ENCODE data around the gene FBXO41. TPM values are rescaled to one million over a fixed set of nuclear protein-coding genes. Genes with fewer than 3 reads are reported as not detected.

The FBXO41 gene
- total and polyA plus RNA-seq, 2 experiments from 2014 or later = 0.44 to 1.1 TPM

DNA sequence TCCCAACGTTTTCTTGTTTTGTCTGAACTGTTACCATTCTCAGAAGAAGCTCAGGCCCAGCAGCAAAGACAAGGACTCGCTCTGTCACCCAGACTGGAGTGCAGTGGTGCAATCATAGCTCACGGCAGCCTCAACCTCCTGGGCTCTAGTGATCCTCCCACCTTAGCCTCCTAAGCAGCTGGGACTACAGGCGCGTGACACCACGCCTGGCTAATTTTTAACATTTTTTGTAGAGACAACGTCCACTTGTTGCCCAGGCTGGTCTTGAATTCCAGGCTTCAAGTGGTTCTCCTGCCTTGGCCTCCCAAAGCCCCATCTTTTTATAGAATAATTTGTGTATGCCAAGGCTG lies 72.2 kb downstream of the FBXO41 start:
- TF ChIP-seq EZH2phosphoT487 (IDR thresholded peaks at IDR 0.05; ENCODE audit: insufficient read depth, low read depth) = no peak
- no peak for TF ChIP-seq EZH2 (IDR thresholded peaks at IDR 0.05; ENCODE audit: insufficient read depth, poor library complexity, severe bottlenecking)
- peak overlapping the region; percentile 6; the same call in 1 of the 2 replicates for H3K27ac ChIP-seq
- H3K4me1 ChIP-seq (ENCODE audit: insufficient read depth) = peaks cover 11% of the 10 kb centered on the region
- no peak overlapping the region for H3K9ac ChIP-seq
- H2AFZ ChIP-seq = peak overlapping the region; percentile 93; the same call in 1 of the 2 replicates
- no peaks in the 10 kb centered on the region for H4K20me1 ChIP-seq (ENCODE audit: insufficient read depth)
- H3K9me2 ChIP-seq (ENCODE audit: insufficient read depth) = no peaks in the 10 kb centered on the region
- WGBS, 2 experiments (ENCODE audit: low coverage in 1 of 2, low lambda C conversion rate in 2 of 2, missing lambda C conversion rate in 2 of 2) = 54 to 56% methylated on average over 7 of the region's 7 CpGs
- no peak overlapping the region for H3K4me3 ChIP-seq
- H3K36me3 ChIP-seq (ENCODE audit: low read depth) = no peaks in the 10 kb centered on the region
- H3K79me2 ChIP-seq (ENCODE audit: insufficient read depth) = peaks cover 28% of the 10 kb centered on the region
- H3K27me3 ChIP-seq (replicated peaks; ENCODE audit: insufficient read depth) = 0 out of 2 replicates have a peak, but pooled peaks cover 1% of the 10 kb centered on the region
- in situ Hi-C loops (cut with MboI) = no loop called here
- peaks cover 19% of the 10 kb centered on the region for H3F3A ChIP-seq (ENCODE audit: insufficient read depth)
- H3K4me2 ChIP-seq (ENCODE audit: unreplicated experiment) = no peak overlapping the region
- no peak for DNase-seq
- H3K9me3 ChIP-seq (ENCODE audit: low read depth) = no peaks in the 10 kb centered on the region

DNA sequence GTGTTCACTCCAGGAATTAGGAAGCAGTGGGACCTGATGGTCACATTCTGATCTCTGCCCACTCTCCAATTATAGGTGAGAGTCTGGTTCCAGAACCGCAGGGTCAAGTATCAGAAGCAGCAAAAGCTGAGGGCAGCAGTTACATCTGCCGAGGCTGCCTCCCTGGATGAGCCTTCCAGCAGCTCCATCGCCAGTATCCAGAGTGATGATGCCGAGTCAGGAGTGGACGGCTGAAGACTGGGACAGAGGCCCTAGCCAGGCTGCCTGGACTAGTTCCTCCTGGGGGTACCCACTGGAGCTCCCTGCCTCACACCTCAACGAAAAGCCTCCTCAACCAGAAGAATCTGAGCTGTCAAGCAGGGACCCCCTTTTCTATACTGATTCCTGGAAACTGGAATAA lies 73.6 kb downstream of the FBXO41 start:
- no peaks in the 10 kb centered on the region for H3K36me3 ChIP-seq (ENCODE audit: low read depth)
- H4K20me1 ChIP-seq (ENCODE audit: insufficient read depth) = no peaks in the 10 kb centered on the region
- in situ Hi-C loops (cut with MboI) = no loop called here
- no peak overlapping the region for H3K4me3 ChIP-seq
- H3K9me3 ChIP-seq (ENCODE audit: low read depth) = no peaks in the 10 kb centered on the region
- H3F3A ChIP-seq (ENCODE audit: insufficient read depth) = peaks cover 19% of the 10 kb centered on the region
- H3K27me3 ChIP-seq (replicated peaks; ENCODE audit: insufficient read depth) = 0 out of 2 replicates have a peak, but pooled peaks cover 9% of the 10 kb centered on the region
- H3K4me1 ChIP-seq (ENCODE audit: insufficient read depth) = peaks cover 9% of the 10 kb centered on the region
- no peak overlapping the region for H3K27ac ChIP-seq
- WGBS, 2 experiments (ENCODE audit: low coverage in 1 of 2, low lambda C conversion rate in 2 of 2, missing lambda C conversion rate in 2 of 2) = 71 to 72% methylated on average over 6 of the region's 6 CpGs
- H3K4me2 ChIP-seq (ENCODE audit: unreplicated experiment) = no peak overlapping the region
- peaks cover 14% of the 10 kb centered on the region for H3K79me2 ChIP-seq (ENCODE audit: insufficient read depth)
- H3K9ac ChIP-seq = no peak overlapping the region
- TF ChIP-seq EZH2 (IDR thresholded peaks at IDR 0.05; ENCODE audit: insufficient read depth, poor library complexity, severe bottlenecking) (no peak), EZH2phosphoT487 (IDR thresholded peaks at IDR 0.05; ENCODE audit: insufficient read depth, low read depth) (no peak)
- H3K9me2 ChIP-seq (ENCODE audit: insufficient read depth) = no peaks in the 10 kb centered on the region
- H2AFZ ChIP-seq = no peak overlapping the region
- DNase-seq = no peak

DNA sequence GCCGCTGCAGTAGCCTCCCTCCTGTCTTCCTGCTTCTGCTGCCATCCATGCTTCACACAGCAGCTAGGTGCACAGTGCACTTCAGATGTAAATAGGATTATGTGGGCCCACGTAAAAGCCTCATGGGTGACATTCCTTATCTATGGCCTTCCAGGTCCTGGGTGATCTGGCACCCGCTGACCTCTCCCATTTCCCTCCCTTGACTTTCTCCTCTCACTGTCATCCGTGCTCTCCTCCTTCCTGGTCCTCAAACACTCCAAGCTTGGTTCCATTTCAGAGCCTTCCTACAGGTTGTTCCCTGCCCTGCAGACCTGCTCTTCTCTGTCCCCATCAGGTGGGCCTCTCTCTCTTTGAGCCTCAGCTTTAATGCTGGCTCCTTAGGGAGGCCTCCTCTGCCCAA lies 74.3 kb downstream of the FBXO41 start:
- H2AFZ ChIP-seq = no peak overlapping the region
- in situ Hi-C loops (cut with MboI) = no loop called here
- H3K9me3 ChIP-seq (ENCODE audit: low read depth) = no peaks in the 10 kb centered on the region
- WGBS, 2 experiments (ENCODE audit: low coverage in 1 of 2, low lambda C conversion rate in 2 of 2, missing lambda C conversion rate in 2 of 2) = 72 to 75% methylated on average over 4 of the region's 4 CpGs
- H3K27ac ChIP-seq = no peak overlapping the region
- H3K4me3 ChIP-seq = no peak overlapping the region
- H3F3A ChIP-seq (ENCODE audit: insufficient read depth) = peaks cover 19% of the 10 kb centered on the region
- DNase-seq = no peak
- H4K20me1 ChIP-seq (ENCODE audit: insufficient read depth) = no peaks in the 10 kb centered on the region
- 0 out of 2 replicates have a peak, but pooled peaks cover 16% of the 10 kb centered on the region for H3K27me3 ChIP-seq (replicated peaks; ENCODE audit: insufficient read depth)
- H3K4me1 ChIP-seq (ENCODE audit: insufficient read depth) = peaks cover 2% of the 10 kb centered on the region
- peaks cover 7% of the 10 kb centered on the region for H3K79me2 ChIP-seq (ENCODE audit: insufficient read depth)
- H3K9ac ChIP-seq = no peak overlapping the region
- H3K4me2 ChIP-seq (ENCODE audit: unreplicated experiment) = no peak overlapping the region
- TF ChIP-seq EZH2 (IDR thresholded peaks at IDR 0.05; ENCODE audit: insufficient read depth, poor library complexity, severe bottlenecking) = no peak
- TF ChIP-seq EZH2phosphoT487 (IDR thresholded peaks at IDR 0.05; ENCODE audit: insufficient read depth, low read depth) = no peak
- H3K36me3 ChIP-seq (ENCODE audit: low read depth) = no peaks in the 10 kb centered on the region
- no peaks in the 10 kb centered on the region for H3K9me2 ChIP-seq (ENCODE audit: insufficient read depth)

DNA sequence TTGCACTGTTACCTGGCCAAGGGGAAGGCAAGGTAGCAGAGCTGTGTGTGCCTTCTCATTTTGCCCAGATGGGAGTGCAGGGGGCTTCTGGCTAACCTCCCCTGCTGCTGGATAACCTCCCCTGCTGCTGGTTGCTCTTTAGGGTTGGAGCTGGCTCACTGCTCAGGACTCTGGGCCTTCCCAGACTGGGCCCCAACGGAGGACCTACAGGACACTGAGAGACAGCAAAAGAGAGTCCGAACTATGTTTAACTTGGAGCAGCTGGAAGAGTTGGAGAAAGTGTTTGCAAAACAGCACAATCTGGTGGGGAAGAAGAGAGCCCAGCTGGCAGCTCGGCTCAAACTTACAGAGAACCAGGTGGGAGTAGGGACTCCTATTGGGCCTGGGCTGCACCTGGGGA lies 76.0 kb downstream of the FBXO41 start:
- no peaks in the 10 kb centered on the region for H3K36me3 ChIP-seq (ENCODE audit: low read depth)
- H3K4me1 ChIP-seq (ENCODE audit: insufficient read depth) = no peaks in the 10 kb centered on the region
- no peak overlapping the region for H2AFZ ChIP-seq
- 54 to 68% methylated on average over 3 of the region's 3 CpGs for WGBS, 2 experiments (ENCODE audit: low coverage in 1 of 2, low lambda C conversion rate in 2 of 2, missing lambda C conversion rate in 2 of 2)
- peaks cover 13% of the 10 kb centered on the region for H3F3A ChIP-seq (ENCODE audit: insufficient read depth)
- no peak for DNase-seq
- no peak overlapping the region for H3K9ac ChIP-seq
- H4K20me1 ChIP-seq (ENCODE audit: insufficient read depth) = no peaks in the 10 kb centered on the region
- TF ChIP-seq EZH2 (IDR thresholded peaks at IDR 0.05; ENCODE audit: insufficient read depth, poor library complexity, severe bottlenecking) = no peak
- TF ChIP-seq EZH2phosphoT487 (IDR thresholded peaks at IDR 0.05; ENCODE audit: insufficient read depth, low read depth) = no peak
- no peak overlapping the region for H3K27ac ChIP-seq
- H3K9me2 ChIP-seq (ENCODE audit: insufficient read depth) = no peaks in the 10 kb centered on the region
- in situ Hi-C loops (cut with MboI) = no loop called here
- H3K27me3 ChIP-seq (replicated peaks; ENCODE audit: insufficient read depth) = peaks cover 31% of the 10 kb centered on the region
- H3K79me2 ChIP-seq (ENCODE audit: insufficient read depth) = no peaks in the 10 kb centered on the region
- no peaks in the 10 kb centered on the region for H3K9me3 ChIP-seq (ENCODE audit: low read depth)
- no peak overlapping the region for H3K4me3 ChIP-seq
- H3K4me2 ChIP-seq (ENCODE audit: unreplicated experiment) = no peak overlapping the region

DNA sequence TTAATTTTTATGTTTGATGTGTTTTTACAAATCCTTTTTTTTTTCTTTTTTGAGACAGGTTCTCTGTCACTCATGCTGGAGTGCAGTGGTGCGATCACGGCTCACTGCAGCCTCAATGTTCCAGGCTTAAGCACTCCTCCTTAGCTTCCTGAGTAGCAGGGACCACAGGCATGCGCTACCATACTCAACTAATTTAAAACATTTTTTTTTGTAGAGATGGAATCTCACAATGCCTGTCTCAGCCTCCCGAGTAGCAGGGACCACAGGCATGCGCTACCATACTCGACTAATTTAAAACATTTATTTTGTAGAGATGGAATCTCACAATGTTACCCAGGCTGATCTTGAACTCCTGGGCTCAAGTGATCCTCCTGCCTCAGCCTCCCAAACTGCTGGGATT lies 78.7 kb downstream of the FBXO41 start:
- peaks cover 55% of the 10 kb centered on the region for H3K27me3 ChIP-seq (replicated peaks; ENCODE audit: insufficient read depth)
- no peak overlapping the region for H3K4me3 ChIP-seq
- H3K4me1 ChIP-seq (ENCODE audit: insufficient read depth) = no peaks in the 10 kb centered on the region
- WGBS, 2 experiments (ENCODE audit: low coverage in 1 of 2, low lambda C conversion rate in 2 of 2, missing lambda C conversion rate in 2 of 2) = 40 to 41% methylated on average over 6 of the region's 6 CpGs
- no peaks in the 10 kb centered on the region for H3K9me3 ChIP-seq (ENCODE audit: low read depth)
- no peak overlapping the region for H3K27ac ChIP-seq
- H3K9me2 ChIP-seq (ENCODE audit: insufficient read depth) = no peaks in the 10 kb centered on the region
- no peaks in the 10 kb centered on the region for H3F3A ChIP-seq (ENCODE audit: insufficient read depth)
- no peaks in the 10 kb centered on the region for H3K79me2 ChIP-seq (ENCODE audit: insufficient read depth)
- no peak overlapping the region for H2AFZ ChIP-seq
- no peaks in the 10 kb centered on the region for H3K36me3 ChIP-seq (ENCODE audit: low read depth)
- TF ChIP-seq EZH2phosphoT487 (IDR thresholded peaks at IDR 0.05; ENCODE audit: insufficient read depth, low read depth) = no peak
- in situ Hi-C loops (cut with MboI) = no loop called here
- no peak overlapping the region for H3K9ac ChIP-seq
- no peak overlapping the region for H3K4me2 ChIP-seq (ENCODE audit: unreplicated experiment)
- no peaks in the 10 kb centered on the region for H4K20me1 ChIP-seq (ENCODE audit: insufficient read depth)
- no peak for DNase-seq

Small RNA genes lying within 50 kb of the gene (small RNA-seq; reads per million reads assigned to genes)
- not detected for gene RNU6-111P (ENCODE audit: low read depth, low replicate concordance)

Other genes with a start within 250 kb of the FBXO41 start
- 16.4 and 17.1 TPM in 2 replicates for gene SFXN5, start 212.8 kb downstream of the FBXO41 start, total RNA-seq (2014; rRNA removed; shearing (Covaris generic))
- 7.3 and 10.0 TPM in 2 replicates for gene SFXN5, start 212.8 kb downstream of the FBXO41 start, polyA plus RNA-seq (2016; fragmentation: Nextera tagmentation; extraction: Ambion mirVana)
- 71.9 and 76.6 TPM in 2 replicates for gene RAB11FIP5, start 171.5 kb downstream of the FBXO41 start, total RNA-seq (2014; rRNA removed; shearing (Covaris generic))
- 34.4 and 35.0 TPM in 2 replicates for gene RAB11FIP5, start 171.5 kb downstream of the FBXO41 start, polyA plus RNA-seq (2016; fragmentation: Nextera tagmentation; extraction: Ambion mirVana)
- gene NOTO, start 81.9 kb downstream of the FBXO41 start, total RNA-seq (2014; rRNA removed; shearing (Covaris generic)) = not detected in 2 replicates
- gene NOTO, start 81.9 kb downstream of the FBXO41 start, polyA plus RNA-seq (2016; fragmentation: Nextera tagmentation; extraction: Ambion mirVana) = not detected in 2 replicates
- 20.1 and 33.0 TPM in 2 replicates for gene SMYD5, start 70.2 kb downstream of the FBXO41 start, total RNA-seq (2014; rRNA removed; shearing (Covaris generic))
- gene SMYD5, start 70.2 kb downstream of the FBXO41 start, polyA plus RNA-seq (2016; fragmentation: Nextera tagmentation; extraction: Ambion mirVana) = 15.0 and 17.5 TPM in 2 replicates
- gene PRADC1, start 51.2 kb downstream of the FBXO41 start, total RNA-seq (2014; rRNA removed; shearing (Covaris generic)) = 40.7 and 44.3 TPM in 2 replicates
- gene PRADC1, start 51.2 kb downstream of the FBXO41 start, polyA plus RNA-seq (2016; fragmentation: Nextera tagmentation; extraction: Ambion mirVana) = 46.7 and 47.8 TPM in 2 replicates
- 272 and 316 TPM in 2 replicates for gene CCT7, start 50.2 kb downstream of the FBXO41 start, total RNA-seq (2014; rRNA removed; shearing (Covaris generic))
- gene CCT7, start 50.2 kb downstream of the FBXO41 start, polyA plus RNA-seq (2016; fragmentation: Nextera tagmentation; extraction: Ambion mirVana) = 213 and 225 TPM in 2 replicates
- not detected in 2 replicates for gene EGR4, start 9.1 kb upstream of the FBXO41 start, total RNA-seq (2014; rRNA removed; shearing (Covaris generic))
- gene EGR4, start 9.1 kb upstream of the FBXO41 start, polyA plus RNA-seq (2016; fragmentation: Nextera tagmentation; extraction: Ambion mirVana) = 0.08 TPM in 1 of 2 replicates, not detected in the other
- 9.8 and 15.9 TPM in 2 replicates for gene ALMS1, start 101.4 kb upstream of the FBXO41 start, total RNA-seq (2014; rRNA removed; shearing (Covaris generic))
- 3.1 and 3.4 TPM in 2 replicates for gene ALMS1, start 101.4 kb upstream of the FBXO41 start, polyA plus RNA-seq (2016; fragmentation: Nextera tagmentation; extraction: Ambion mirVana)